HG03196 (cell line): ENCODE data around the gene DPPA2.
"Not testable (repeated sequence)": the region's sequence is repeated elsewhere in the genome, so short reads cannot be mapped to it uniquely, and the experiment has no call there.

Experiments used
- ATAC-seq: cut with Tn5 transposase; IDR thresholded peaks from one replicate; pipeline ENCODE4 v1.9.1; 2021; ENCODE audit not compliant: unreplicated experiment

The DPPA2 gene

GRCh38 chr3:109316162-109316730, at the start of gene DPPA2:
TSS of gene DPPA2 (minus strand) at chr3:109316517. CDS start at chr3:109314542, 1,975 bp downstream.
- no peak for ATAC-seq

GRCh38 chr3:109364088-109364487, 47.8 kb upstream of the DPPA2 start:
- no peak for ATAC-seq

DNA sequence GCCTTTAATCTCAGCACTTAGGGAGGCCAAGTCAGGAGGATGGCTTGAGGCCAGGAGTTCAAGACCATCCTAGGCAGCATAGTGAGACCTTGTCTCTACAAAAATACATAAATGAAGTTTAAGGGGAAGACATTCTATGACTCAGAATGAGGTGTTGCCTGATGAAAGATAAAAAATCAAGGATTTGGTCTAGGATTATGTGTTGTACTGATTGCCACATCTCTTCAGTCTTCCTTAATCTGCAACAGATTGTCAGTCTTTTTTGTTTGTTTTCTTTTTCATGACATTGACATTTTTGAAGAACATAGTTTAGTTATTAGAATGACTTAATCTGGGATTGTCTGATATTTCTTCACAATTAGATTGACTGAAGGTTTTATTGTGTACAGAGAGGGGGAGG, 47.3 kb upstream of the DPPA2 start:
- no peak for ATAC-seq

GRCh38 chr3:109362823-109363222, 46.5 kb upstream of the DPPA2 start:
- no peak for ATAC-seq

GRCh38 chr3:109358809-109359208, 42.5 kb upstream of the DPPA2 start:
- not testable (repeated sequence) for ATAC-seq

- ATAC-seq = no peak
Measured at GRCh38 chr3:109356442-109357155, 40.3 kb upstream of the DPPA2 start.

GRCh38 chr3:109355625-109356441, 39.5 kb upstream of the DPPA2 start:
- no peak for ATAC-seq

DNA sequence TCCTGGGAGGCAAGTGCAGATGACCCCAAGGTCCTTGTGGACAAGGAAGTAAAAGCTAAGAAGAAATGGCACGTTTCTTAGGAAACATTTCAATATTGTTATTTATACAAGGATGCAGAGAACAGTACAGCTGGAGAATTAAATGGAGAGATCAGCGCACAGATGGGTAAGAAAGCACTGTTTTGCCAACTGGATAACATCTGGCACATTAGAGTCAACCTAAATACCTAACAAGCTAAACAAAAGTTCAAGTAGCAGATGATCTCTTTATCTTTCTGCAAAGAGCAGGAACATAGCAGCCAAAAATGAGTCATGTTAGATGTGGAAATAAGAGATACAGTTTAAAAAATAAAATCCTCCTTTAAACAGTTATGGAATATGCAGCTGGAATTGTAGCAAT, 36.7 kb upstream of the DPPA2 start:
- ATAC-seq = no peak

GRCh38 chr3:109351231-109351630, 34.9 kb upstream of the DPPA2 start:
- ATAC-seq = no peak

DNA sequence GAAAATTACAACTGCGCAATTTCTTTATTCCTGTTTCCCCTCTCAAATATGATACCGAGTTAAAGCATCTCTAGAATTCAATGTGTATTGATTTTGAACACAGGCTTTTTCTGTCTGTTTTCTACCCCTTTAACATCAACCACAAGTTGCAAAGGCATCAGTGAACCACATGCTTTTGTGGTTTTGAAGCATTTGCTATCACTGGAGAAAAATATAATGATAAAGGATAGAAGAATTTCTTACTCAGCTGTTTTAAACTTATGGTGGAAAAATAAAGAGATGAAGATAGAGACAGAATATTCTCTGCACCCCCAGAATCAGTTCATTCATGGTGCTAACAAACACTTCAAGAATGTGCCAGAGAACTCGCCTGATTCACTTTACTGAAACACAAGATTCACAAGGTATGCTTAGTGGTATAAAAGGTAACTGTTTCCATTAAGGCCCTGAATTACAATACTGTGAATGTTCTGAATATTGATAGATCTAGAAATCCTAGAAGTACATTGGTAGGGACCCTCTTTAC, 30.5 kb upstream of the DPPA2 start:
- ATAC-seq = no peak

DNA sequence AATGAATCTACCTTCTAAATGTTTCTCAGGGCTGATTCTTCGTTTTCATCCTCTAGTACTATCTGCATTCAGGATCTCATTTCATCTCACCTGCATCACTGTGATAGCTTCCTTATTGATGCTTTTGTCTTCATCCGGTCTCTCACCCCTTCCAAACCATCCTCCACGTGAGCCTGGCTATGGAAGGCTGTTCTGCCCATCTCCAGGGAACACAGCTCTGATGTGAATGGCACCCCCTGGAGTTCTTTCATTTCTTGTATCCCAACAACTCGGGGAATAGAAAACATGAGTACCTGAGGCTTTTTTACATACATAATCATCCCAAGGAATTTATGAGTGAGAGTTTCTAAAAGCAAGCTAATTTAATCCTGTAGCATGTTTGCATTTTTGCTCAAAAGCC, 29.8 kb upstream of the DPPA2 start:
- ATAC-seq = no peak

DNA sequence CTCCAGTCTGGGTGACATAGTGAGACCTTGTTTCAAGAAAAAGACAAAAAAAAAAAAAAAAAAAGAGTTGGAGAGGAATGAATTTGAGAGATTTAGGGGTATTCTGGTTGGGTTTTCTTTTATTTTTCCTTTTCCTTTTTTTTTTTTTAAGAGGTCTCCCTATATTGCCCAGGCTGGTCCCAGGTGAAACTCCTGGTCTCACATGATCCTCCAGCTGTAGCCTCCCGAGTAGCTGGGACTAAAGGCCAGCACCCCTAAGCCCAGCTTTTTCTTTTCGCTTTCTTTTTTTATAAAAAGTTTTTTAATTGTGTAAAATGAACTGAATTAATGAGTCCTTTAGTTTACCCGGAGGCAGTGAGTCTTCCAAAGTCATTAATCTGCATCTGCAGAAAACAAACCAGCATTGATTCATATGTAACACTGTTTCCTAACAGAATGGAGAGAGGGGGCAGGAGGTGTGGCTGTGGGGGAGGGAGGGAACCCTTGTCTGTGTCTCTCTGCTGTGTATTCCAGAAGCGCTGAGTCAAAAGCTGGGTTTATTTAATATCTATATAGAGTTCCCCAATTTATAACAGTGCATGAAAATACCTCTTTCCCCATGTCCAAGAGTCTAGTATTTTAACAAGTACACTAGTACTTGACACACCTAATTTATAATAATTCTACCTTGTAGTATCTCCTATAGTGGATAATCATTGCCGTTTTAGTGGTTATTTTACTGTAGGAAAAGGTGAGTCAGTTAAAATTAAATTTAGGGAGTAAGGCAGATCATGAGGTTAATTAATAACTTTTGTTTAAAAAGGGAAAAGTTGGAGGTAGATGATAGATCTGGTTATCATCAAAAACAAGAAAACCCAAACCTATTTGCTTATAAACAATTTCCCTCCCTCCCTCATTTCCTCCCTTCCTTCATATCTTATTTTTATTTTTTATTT, 23.7 kb upstream of the DPPA2 start:
- no peak for ATAC-seq

- no peak for ATAC-seq
Measured at GRCh38 chr3:109339197-109339596, 22.9 kb upstream of the DPPA2 start.

DNA sequence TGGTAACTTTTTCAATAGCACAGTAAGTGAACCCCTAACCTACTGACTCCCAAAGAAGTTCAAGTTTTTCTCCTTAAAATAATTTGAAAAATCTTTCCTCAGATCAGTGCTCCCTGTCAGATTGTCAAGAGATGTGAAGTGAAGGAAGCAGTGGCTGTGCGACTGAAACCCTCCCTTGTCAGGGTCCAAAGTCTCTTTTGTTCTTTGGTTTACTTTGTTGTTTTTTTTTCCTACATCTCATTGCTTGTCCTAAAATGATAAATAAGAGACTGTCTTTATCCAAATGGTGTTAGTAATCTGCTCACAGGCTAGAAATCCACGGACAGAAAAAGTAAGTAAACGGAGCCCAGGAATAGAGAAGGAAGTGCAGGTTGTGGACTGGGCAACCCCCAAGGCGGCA, 22.0 kb upstream of the DPPA2 start:
- no peak for ATAC-seq

GRCh38 chr3:109337393-109337792, 21.1 kb upstream of the DPPA2 start, which contains the start of gene DPPA4:
TSS of gene DPPA4 (minus strand) at chr3:109337546. CDS start at chr3:109337517, 29 bp downstream.
- no peak for ATAC-seq

DNA sequence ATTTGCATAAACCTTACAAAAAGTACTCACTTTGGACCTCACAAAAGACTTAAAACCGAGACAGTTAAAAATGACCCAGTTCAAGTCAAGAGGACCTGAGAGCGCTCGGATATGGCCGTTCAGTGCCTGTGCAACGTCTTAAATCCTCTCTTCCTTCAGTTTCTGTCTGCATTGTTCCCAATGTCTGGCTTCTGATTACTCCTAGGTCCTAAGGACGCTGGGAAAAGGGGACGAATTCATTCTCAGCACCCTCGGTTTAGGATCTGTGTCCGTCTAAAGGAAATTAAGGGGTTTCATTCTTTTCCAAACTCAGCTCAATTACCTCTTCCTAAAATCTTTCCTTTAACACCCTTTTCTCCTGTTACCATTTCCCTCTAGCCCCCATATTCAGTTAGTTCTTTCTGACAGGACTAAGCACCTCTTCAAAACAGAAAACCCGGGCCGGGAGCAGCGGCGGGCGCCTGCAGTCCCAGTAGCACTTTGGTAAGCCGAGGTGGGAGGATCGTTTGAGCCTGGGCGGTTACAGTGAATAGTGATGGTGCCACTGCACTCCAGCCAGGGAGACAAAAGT, 20.1 kb upstream of the DPPA2 start:
- ATAC-seq = no peak

DNA sequence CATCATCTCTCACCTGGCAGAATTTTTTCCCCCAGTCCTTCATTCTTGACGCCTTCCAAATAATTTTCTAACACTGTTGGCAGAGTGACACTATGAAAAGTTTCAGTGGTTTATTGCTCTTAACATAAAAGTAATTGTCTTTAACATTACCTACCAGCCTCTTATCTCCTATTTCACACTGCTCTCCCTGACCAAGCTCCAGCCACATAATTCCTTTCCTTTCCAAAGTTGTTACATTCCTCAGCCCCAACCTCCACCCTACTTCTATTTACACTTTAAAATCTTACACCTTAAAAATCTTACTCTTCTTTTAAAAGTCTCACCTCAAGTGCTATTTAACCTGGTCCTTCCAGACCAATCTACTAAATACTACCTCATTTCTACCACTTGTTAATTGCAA, 18.3 kb upstream of the DPPA2 start:
- no peak for ATAC-seq

DNA sequence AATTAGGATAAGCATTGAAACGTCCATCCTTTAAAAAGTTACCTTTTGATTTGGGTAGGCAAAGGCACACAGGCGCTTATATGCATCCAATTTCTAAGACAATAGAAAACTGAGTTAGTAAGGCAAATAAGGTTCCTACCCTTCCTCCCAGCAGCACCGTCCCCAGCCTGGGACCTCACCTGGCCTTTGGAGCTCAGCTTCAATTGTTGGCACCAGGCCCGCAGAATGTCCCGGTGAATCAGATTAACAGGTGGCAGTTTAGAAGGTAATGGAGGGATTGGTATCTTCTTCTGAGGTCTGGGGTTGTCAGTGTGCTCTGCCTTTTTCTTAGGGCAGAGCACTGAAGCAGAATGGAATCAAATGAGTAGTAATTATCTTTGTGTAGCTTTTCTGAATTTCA, 15.4 kb upstream of the DPPA2 start:
- ATAC-seq = no peak

DNA sequence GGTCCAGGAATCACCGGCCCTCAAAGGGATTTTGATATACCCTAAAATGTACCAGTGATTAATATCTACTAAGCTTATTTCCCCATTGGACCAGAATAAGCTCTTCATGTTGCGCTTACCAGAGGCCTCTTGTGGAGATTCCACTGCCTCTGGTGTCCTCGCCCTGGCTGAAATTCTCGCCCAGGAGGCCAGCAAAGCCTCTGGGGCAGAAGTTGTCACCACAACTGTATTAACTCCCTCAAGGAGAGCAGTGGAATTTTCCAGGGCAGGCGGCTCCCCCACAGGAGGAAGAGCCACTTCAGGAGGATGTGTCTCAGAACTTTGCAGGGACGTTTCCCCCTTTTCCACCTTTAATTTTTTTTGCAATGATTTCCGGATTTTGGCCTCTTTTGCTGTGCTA, 14.1 kb upstream of the DPPA2 start:
- ATAC-seq = no peak

DNA sequence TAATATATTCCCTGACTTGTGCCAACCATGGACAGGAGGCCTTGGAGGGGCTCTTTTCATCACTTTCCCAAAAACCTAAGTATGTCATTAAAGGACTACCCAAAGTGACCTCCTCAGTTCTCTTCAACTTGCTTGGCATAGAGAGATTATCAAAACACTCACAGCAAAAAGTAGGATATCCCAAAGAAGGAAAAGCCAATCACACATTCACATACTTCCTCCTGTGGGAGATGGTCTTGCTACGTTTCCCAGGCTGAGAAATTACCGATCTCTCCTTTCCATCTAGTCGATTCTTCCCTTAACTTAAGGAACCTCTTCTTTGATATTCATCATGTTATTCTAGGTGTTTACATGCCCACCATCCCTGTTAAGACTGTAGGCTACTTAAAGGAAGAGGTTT, 11.9 kb upstream of the DPPA2 start:
- ATAC-seq = no peak
